Measurements from ENCODE around the gene DPYSL5.
A peak's percentile ranks its signal among the peaks of the same experiment; 100 is the strongest.

Gene DPYSL5

DNA sequence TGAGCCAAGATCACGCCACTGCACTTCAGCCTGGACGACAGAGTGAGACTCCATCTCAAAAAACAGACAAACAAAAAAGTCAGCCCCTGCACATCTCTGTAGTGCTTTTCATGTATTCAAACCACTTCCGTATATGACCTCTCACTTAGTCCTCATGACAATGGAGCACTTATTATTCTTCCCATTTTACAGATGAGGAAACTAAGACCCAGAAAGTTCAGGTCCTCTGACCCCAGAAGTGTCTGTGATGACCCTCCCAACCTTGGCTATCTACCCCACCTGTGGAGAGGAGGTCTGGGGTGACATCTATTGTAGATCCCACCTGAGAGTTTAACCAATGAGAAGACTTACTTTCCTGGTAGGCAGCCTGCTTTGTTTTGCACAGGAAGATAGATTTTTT lies 100.9 kb downstream of the DPYSL5 start:
- H3K27ac Mint-ChIP-seq, result no peak overlapping the region
- H3K4me3 Mint-ChIP-seq, result no peak overlapping the region
- H3K36me3 Mint-ChIP-seq (ENCODE audit: low read depth), result no peaks in the 10 kb centered on the region
- H3K9me3 Mint-ChIP-seq, result no peaks in the 10 kb centered on the region
- intact Hi-C loops (cut with micrococcal nuclease), result no loop called here
- H3K27me3 Mint-ChIP-seq, result peaks cover 19% of the 10 kb centered on the region
- H3K4me1 Mint-ChIP-seq (ENCODE audit: low read depth), result no peaks in the 10 kb centered on the region

DNA sequence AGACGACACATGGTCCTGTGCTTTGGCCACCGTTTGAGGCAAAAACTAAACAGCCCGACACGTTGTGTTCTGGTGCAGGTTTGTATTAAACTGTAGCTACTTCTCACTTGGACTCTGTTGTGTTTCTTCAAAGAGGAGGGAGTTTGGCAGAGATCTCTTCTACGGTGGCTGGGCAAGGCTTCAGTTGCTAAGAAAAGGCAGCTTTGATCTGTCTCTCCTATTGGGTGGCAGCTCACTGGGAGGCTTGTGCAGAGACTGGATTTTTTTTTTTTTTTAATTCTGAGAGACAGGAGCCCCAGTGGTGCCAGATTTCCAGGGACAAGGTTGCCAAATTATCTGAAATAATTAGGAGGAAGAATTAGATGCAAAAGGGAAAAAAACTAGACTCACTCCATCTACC lies 102.3 kb downstream of the DPYSL5 start:
- no peaks in the 10 kb centered on the region for H3K4me1 Mint-ChIP-seq (ENCODE audit: low read depth)
- H3K9me3 Mint-ChIP-seq, result no peaks in the 10 kb centered on the region
- no peak overlapping the region for H3K4me3 Mint-ChIP-seq
- peaks cover 17% of the 10 kb centered on the region for H3K27me3 Mint-ChIP-seq
- no peaks in the 10 kb centered on the region for H3K36me3 Mint-ChIP-seq (ENCODE audit: low read depth)
- H3K27ac Mint-ChIP-seq, result no peak overlapping the region
- intact Hi-C loops (cut with micrococcal nuclease), result no loop called here

DNA sequence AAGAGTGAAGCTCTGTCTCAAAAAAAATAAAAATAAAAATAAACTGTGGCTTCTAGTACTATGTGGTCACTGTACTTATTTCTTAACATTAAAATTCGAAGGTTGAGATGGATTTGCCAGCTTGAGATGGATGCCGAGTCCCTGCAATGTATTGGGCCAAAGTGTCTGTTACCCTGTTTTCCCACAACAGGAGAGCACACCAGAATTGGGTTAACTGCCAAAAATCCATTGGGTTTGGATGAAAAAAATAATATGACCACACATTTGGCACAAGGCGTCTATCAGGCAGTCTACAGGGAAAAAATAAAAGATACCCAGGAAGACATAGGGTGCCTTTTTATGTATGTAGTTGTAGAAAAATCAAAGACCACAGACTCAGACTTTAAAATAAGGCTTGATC lies 103.3 kb downstream of the DPYSL5 start:
- no peaks in the 10 kb centered on the region for H3K4me1 Mint-ChIP-seq (ENCODE audit: low read depth)
- no peaks in the 10 kb centered on the region for H3K9me3 Mint-ChIP-seq
- intact Hi-C loops (cut with micrococcal nuclease), result no loop called here
- H3K27me3 Mint-ChIP-seq, result peaks cover 19% of the 10 kb centered on the region
- no peak overlapping the region for H3K27ac Mint-ChIP-seq
- no peak overlapping the region for H3K4me3 Mint-ChIP-seq
- H3K36me3 Mint-ChIP-seq (ENCODE audit: low read depth), result no peaks in the 10 kb centered on the region

DNA sequence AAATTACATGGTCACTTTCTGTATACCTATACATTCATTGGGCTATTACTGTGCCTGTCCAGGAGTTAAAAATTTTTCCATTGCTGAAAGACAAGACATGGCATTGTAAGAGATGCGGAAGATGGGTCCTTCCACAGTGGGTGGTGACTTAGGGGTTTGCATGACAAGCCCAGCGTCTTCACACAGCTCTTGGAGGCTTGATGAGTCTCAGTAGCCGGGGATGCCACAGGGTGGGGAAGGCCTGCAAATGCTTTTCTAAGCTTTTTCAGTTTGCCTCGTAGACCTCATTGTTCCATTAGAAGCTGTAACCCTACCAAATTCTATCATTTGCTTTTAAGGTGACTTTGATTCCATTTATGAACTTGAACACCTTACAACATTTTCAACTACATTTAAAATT lies 104.4 kb downstream of the DPYSL5 start:
- Mint-ChIP-seq H3K27me3 (peaks cover 23% of the 10 kb centered on the region), H3K4me3 (no peak overlapping the region), H3K4me1 (ENCODE audit: low read depth) (no peaks in the 10 kb centered on the region), H3K27ac (no peak overlapping the region), H3K9me3 (no peaks in the 10 kb centered on the region), H3K36me3 (ENCODE audit: low read depth) (no peaks in the 10 kb centered on the region)
- intact Hi-C loops (cut with micrococcal nuclease), result no loop called here

DNA sequence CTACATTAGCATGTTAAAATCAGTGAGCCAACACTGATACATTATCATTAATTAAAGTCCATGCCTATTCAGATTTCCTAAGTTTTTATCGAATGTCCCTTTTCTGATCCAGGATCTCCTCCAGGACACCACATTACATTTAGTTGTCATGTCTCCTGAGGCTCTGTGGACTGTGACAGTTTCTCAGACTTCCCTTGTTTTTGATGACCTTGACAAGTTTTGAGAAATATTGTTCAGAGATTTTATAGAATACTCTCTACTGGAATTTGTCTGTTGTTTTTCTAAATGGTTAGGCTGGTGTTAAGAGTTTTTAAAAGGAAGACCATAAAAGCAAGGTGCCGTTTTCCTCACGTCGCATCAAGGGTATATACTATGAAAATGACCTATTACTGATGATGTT lies 106.2 kb downstream of the DPYSL5 start:
- Mint-ChIP-seq H3K9me3 (no peaks in the 10 kb centered on the region), H3K36me3 (ENCODE audit: low read depth) (no peaks in the 10 kb centered on the region), H3K27me3 (peaks cover 26% of the 10 kb centered on the region), H3K4me1 (ENCODE audit: low read depth) (peaks cover 2% of the 10 kb centered on the region), H3K27ac (no peak overlapping the region), H3K4me3 (no peak overlapping the region)
- intact Hi-C loops (cut with micrococcal nuclease), result no loop called here

DNA sequence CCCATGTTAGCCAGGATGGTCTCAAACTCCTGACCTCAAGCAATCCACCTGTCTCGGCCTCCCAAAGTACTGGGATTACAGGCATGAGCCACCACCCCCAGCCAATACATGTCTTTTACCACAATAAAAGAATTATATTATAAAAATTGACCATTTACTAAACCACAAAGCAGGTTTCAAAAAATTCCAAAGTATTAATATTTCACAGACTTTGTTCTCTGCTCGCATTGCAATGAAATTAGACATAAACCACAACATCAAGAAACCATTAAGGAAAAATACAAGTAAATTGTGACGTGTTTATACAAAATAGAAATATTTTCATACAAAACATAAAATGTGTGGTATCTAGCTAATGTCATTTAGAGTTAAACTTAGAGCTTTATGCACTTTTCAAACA lies 109.1 kb downstream of the DPYSL5 start:
- H3K27me3 Mint-ChIP-seq, result peaks cover 31% of the 10 kb centered on the region
- intact Hi-C loops (cut with micrococcal nuclease), result no loop called here

DNA sequence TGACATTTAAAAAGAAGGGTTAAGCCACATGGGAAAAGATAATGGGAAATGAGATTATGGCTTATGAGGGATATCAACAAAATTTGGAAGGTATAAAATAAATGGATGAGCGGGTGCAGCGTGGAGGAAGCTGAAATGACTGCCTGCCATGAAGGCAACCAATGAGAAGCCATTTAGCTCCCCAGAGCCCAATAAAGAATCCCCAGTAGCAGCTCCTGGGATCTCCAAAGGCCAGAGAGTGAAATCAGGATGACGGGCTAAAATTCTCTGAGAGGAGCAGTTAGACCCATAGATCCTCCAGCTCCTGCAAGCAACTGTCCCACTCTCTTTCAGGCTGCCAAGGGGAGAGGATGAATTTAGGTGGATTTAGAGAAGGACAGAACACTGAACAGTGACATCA lies 109.6 kb downstream of the DPYSL5 start:
- no peak overlapping the region for H3K4me3 Mint-ChIP-seq
- H3K4me1 Mint-ChIP-seq (ENCODE audit: low read depth), result peaks cover 18% of the 10 kb centered on the region
- intact Hi-C loops (cut with micrococcal nuclease), result no loop called here
- H3K9me3 Mint-ChIP-seq, result no peaks in the 10 kb centered on the region
- H3K36me3 Mint-ChIP-seq (ENCODE audit: low read depth), result no peaks in the 10 kb centered on the region
- H3K27me3 Mint-ChIP-seq, result peaks cover 31% of the 10 kb centered on the region
- H3K27ac Mint-ChIP-seq, result no peak overlapping the region

More for the DNA sequence above, 109.1 kb downstream of the DPYSL5 start:
- no peak overlapping the region for H3K27ac Mint-ChIP-seq
- H3K4me3 Mint-ChIP-seq, result no peak overlapping the region
- no peaks in the 10 kb centered on the region for H3K36me3 Mint-ChIP-seq (ENCODE audit: low read depth)
- H3K4me1 Mint-ChIP-seq (ENCODE audit: low read depth), result peaks cover 18% of the 10 kb centered on the region
- H3K9me3 Mint-ChIP-seq, result no peaks in the 10 kb centered on the region

DNA sequence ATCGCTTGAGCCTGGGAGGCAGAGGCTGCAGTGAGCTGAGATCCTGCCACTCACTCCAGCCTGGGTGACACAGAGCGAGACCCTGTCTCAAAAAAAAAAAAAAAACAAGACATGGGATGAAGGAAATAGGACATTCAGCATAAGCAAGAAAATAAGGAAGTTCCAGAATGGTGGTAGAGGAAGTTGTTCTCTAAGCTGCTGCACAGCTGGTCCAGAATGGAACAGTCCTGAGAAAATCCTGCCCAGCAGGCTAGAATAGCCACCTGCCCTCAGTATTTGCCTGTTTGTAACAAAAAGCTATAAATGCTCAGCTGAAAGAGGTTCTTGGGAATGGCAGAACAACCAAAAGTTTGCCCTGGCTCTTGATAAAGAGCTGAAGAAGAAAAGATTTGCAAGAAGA lies 111.4 kb downstream of the DPYSL5 start:
- no peak overlapping the region for H3K4me3 Mint-ChIP-seq
- intact Hi-C loops (cut with micrococcal nuclease), result no loop called here
- peaks cover 31% of the 10 kb centered on the region for H3K27me3 Mint-ChIP-seq
- H3K36me3 Mint-ChIP-seq (ENCODE audit: low read depth), result no peaks in the 10 kb centered on the region
- no peaks in the 10 kb centered on the region for H3K9me3 Mint-ChIP-seq
- no peak overlapping the region for H3K27ac Mint-ChIP-seq
- peaks cover 18% of the 10 kb centered on the region for H3K4me1 Mint-ChIP-seq (ENCODE audit: low read depth)

DNA sequence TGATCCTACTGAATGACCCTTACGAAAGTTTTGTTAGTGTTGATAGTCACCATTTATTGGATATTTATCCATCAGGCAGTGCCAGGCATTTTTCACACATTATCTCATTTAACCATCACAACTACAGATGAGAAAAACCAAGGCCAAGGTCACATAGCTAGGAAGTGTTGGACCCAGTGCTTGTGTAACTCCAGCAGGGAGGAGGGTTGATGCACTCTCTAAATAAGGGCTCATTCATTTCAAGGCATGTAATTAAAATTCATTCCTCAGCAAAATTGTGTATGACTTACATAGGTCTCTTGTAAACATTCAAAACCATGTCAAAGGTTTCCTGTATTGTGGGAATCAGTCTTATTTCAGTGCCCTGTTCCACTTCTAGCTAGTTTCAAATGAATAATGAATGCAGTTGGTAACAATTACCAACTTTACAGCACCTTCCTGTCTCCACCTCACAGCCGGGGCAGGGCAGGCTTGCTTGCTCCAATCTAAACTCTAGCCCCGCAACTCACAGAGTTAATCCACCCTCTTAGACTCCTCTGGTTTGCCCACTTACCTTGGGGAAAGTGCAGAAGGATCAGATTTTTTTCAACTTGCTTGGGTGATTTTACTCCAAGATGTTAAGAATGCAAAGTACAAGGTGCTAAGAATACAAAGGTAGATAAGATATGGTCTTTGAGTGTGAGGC lies 116.7 kb downstream of the DPYSL5 start:
- Mint-ChIP-seq H3K36me3 (ENCODE audit: low read depth) (no peaks in the 10 kb centered on the region), H3K4me1 (ENCODE audit: low read depth) (peaks cover 22% of the 10 kb centered on the region), H3K27ac (no peak overlapping the region), H3K9me3 (no peaks in the 10 kb centered on the region), H3K27me3 (peaks cover 31% of the 10 kb centered on the region), H3K4me3 (no peak overlapping the region)
- intact Hi-C loops (cut with micrococcal nuclease), result loop anchor here (5.0 to 10.0 kb wide), 2 partner anchors 118 to 230 kb away; no protein-coding TSS in a partner anchor

DNA sequence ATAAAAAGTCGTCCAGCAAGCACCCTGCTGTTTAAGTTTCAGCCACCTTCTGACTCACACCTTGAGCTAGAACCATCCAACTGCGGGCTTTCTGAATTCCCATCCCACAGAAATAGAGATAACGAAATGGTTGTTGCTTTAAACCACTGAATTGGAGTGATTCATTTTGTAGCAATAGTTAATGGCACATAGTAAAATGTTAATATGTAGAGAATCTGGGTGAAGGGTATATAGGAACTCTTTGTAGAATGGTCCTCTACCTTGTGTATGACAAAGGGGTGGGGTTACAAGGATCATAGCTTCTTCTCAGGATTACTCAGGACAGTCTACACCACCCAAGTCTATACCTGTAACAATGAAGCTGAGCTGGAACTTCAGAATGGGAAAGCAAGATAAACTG lies 120.1 kb downstream of the DPYSL5 start:
- intact Hi-C loops (cut with micrococcal nuclease), result loop anchor here (10.0 kb wide), 1 partner anchor 227 kb away; no protein-coding TSS in a partner anchor
- H3K27me3 Mint-ChIP-seq, result peaks cover 27% of the 10 kb centered on the region
- H3K4me3 Mint-ChIP-seq, result no peak overlapping the region
- H3K9me3 Mint-ChIP-seq, result no peaks in the 10 kb centered on the region
- H3K27ac Mint-ChIP-seq, result no peak overlapping the region
- H3K4me1 Mint-ChIP-seq (ENCODE audit: low read depth), result peaks cover 23% of the 10 kb centered on the region
- no peaks in the 10 kb centered on the region for H3K36me3 Mint-ChIP-seq (ENCODE audit: low read depth)

DNA sequence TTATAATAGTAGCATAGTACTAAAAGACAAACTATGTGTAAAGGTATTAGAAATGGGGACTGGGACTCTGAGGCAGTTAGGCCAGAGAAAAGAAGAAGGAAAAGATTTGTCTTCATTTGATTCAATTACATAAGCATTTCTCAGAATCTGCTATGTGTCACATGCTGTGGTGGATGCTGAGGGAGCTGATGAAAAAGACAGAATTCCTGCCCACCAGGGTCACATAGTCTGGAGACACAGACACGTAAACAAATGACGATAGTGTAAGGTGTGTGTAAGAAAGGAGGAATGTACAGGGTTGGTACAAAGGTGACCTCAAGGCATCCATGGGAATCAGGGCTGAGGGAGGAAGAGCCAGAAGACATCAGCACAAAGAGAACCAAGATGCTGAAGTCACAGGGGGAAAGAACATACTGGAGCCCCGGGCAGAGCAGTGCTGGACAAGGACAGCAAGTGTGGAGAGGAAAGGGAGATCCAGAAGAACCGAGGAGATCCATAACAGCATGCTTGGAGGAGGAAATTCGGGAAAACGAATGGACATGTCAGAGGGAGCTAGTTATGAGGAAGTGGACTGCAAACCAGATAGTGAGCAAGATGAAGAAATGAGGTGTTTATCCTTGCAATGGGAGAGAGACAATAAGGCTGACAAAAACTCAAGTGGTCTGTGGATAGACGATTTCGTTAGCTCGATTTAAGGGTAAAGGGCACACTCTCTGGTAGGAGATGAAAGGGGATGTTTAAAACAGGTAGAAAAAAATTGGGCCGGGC lies 121.3 kb downstream of the DPYSL5 start:
- intact Hi-C loops (cut with micrococcal nuclease), result loop anchor here (10.0 kb wide), 1 partner anchor 226 kb away; no protein-coding TSS in a partner anchor

DNA sequence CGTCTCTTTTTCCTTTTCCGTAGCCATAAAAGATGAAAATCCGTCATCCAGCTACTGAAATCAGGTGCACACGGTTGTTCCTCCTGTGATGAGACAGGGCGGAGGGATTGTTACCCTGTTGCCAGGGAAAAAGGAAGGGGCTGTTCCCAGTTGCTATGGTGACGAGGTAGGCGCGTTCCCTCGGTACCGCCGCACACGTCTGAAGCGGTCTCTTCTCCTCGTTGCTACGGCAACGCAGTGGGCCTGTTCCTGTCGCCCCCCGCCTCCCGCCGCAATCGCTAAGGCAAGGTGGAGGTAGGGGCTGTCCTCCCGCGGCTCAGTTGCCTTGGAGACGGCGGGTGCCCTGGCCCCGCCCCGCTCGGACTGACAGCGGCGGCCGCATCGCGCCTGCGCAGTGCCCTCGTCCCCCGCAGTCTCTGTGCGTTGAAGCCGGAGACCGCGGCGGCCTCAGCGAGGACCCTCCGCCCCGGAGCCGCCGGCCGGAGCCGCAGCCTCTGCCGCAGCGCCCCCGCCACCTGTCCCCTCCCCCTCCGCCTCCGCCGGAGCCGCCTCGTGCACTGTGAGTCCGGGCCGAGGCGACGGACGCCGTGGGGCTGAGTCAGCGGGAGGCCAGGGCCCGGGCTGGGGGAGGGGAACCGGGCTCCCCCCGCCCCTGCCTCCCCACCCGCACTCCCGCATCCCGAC lies 122.5 kb downstream of the DPYSL5 start, which contains the start of gene MAPRE3:
Gene MAPRE3, plus strand, starts transcription at position 394 of the 684 bp plus-strand sequence. CDS start 51,582 bp downstream, outside the sequence.
- H3K4me1 Mint-ChIP-seq (ENCODE audit: low read depth), result peaks cover 28% of the 10 kb centered on the region
- peaks cover 28% of the 10 kb centered on the region for H3K27me3 Mint-ChIP-seq
- H3K9me3 Mint-ChIP-seq, result no peaks in the 10 kb centered on the region
- intact Hi-C loops (cut with micrococcal nuclease), result no loop called here
- H3K27ac Mint-ChIP-seq, result peak within 1 kb of the TSS; percentile 23
- peak within 1 kb of the TSS; percentile 79 for H3K4me3 Mint-ChIP-seq
- H3K36me3 Mint-ChIP-seq (ENCODE audit: low read depth), result no peaks in the 10 kb centered on the region

More for the DNA sequence above, 121.3 kb downstream of the DPYSL5 start:
- Mint-ChIP-seq H3K4me3 (no peak overlapping the region), H3K27me3 (peaks cover 27% of the 10 kb centered on the region), H3K9me3 (no peaks in the 10 kb centered on the region), H3K27ac (peak overlapping the region; percentile 3), H3K4me1 (ENCODE audit: low read depth) (peaks cover 23% of the 10 kb centered on the region), H3K36me3 (ENCODE audit: low read depth) (no peaks in the 10 kb centered on the region)

DNA sequence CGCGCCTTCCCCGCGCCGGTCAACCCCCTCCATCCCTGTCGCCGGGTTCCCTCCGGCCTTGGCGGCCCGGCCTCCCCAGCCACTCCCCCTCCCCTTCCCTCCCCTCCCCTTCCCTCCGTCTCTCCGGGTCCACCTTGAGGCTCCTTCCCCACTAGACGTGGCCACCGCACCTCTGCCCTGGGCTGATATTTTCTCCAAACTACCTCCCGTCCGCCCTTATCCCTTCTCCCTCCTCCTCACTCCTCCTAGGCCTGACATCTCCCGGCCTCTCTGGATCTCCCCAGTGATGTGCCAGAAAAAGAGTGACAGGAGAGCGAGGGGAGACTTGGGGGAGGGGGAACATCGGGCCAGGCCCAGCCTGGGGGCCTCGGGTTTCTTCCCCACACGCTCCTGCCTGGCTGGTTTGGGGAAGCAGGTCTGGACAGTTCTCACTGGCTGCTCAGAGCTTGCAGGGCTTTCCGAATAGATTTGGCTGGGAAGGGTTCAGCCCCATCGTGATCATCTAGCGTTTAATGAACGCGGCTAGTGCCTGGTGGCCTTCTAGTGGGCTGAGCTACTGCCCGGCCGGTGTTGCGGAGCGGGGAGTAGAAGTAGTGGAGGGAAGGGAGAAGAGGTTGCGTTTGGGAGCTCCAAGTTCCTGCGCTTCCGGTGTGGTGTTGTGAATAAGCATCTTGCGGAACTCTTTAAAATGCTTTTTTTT lies 123.1 kb downstream of the DPYSL5 start:
- H3K9me3 Mint-ChIP-seq, result no peaks in the 10 kb centered on the region
- peaks cover 28% of the 10 kb centered on the region for H3K27me3 Mint-ChIP-seq
- peak overlapping the region; percentile 23 for H3K27ac Mint-ChIP-seq
- H3K4me1 Mint-ChIP-seq (ENCODE audit: low read depth), result peaks cover 28% of the 10 kb centered on the region
- peak overlapping the region; percentile 79 for H3K4me3 Mint-ChIP-seq
- no peaks in the 10 kb centered on the region for H3K36me3 Mint-ChIP-seq (ENCODE audit: low read depth)
- intact Hi-C loops (cut with micrococcal nuclease), result no loop called here
